ENCODE results near the gene NR1D2.

DNA sequence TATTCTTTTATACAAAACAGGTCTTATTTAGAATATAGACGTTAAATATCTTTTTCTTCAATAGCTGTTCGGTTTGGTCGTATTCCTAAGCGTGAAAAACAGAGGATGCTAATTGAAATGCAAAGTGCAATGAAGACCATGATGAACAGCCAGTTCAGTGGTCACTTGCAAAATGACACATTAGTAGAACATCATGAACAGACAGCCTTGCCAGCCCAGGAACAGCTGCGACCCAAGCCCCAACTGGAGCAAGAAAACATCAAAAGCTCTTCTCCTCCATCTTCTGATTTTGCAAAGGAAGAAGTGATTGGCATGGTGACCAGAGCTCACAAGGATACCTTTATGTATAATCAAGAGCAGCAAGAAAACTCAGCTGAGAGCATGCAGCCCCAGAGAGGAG, 16.8 kb downstream of the NR1D2 start:
- TF ChIP-seq, protein P1, sequence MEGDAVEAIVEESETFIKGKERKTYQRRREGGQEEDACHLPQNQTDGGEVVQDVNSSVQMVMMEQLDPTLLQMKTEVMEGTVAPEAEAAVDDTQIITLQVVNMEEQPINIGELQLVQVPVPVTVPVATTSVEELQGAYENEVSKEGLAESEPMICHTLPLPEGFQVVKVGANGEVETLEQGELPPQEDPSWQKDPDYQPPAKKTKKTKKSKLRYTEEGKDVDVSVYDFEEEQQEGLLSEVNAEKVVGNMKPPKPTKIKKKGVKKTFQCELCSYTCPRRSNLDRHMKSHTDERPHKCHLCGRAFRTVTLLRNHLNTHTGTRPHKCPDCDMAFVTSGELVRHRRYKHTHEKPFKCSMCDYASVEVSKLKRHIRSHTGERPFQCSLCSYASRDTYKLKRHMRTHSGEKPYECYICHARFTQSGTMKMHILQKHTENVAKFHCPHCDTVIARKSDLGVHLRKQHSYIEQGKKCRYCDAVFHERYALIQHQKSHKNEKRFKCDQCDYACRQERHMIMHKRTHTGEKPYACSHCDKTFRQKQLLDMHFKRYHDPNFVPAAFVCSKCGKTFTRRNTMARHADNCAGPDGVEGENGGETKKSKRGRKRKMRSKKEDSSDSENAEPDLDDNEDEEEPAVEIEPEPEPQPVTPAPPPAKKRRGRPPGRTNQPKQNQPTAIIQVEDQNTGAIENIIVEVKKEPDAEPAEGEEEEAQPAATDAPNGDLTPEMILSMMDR (IDR thresholded peaks at IDR 0.05): no peak
- TF ChIP-seq POLR2A (IDR thresholded peaks at IDR 0.05): no peak

Measured in breast epithelium (tissue), 3 donors.